Mesenchymal stem cell (in vitro differentiated cells and primary cell): ENCODE data around the gene PNN.
"Not testable (repeated sequence)": the region's sequence is repeated elsewhere in the genome, so short reads cannot be mapped to it uniquely, and the experiment has no call there.

Experiments used
- DNase-seq: peaks from one replicate; pipeline ENCODE4 v3.0.0-alpha.2; 2013
- H2AFZ ChIP-seq: one replicate; pipeline ENCODE4 v1.6.1; 2013; ENCODE audit warnings: low read depth, mild to moderate bottlenecking, control low read depth, inconsistent platforms, low read length, moderate library complexity
- H2AK5ac ChIP-seq: 2 replicates; pipeline ENCODE4 v1.6.1; 2013; ENCODE audit warnings: low read length, moderate library complexity, mild to moderate bottlenecking, inconsistent platforms; ENCODE audit not compliant: severe bottlenecking
- H2BK120ac ChIP-seq: one replicate; pipeline ENCODE4 v1.6.1; 2013; ENCODE audit warnings: low read depth, mild to moderate bottlenecking, inconsistent platforms, low read length, moderate library complexity
- H2BK12ac ChIP-seq, 2 experiments: one replicate each; pipeline ENCODE4 v1.6.1; 2013; ENCODE audit warnings: inconsistent platforms in 2 of 2, low read length in 2 of 2, mild to moderate bottlenecking in 2 of 2, moderate library complexity in 2 of 2, control low read depth in 1 of 2
- H2BK15ac ChIP-seq: one replicate; pipeline ENCODE4 v1.6.1; 2013; ENCODE audit warnings: mild to moderate bottlenecking, low read depth, inconsistent platforms; ENCODE audit not compliant: poor library complexity, severe bottlenecking
- H2BK5ac ChIP-seq: 2 replicates; pipeline ENCODE4 v1.6.1; 2013; ENCODE audit warnings: low read depth, mild to moderate bottlenecking, low read length, control low read depth, inconsistent platforms; ENCODE audit not compliant: poor library complexity, severe bottlenecking
- H3K14ac ChIP-seq, 2 experiments: one replicate each; pipeline ENCODE4 v1.6.1; 2013; ENCODE audit warnings: inconsistent platforms in 2 of 2, low read length in 2 of 2, control low read depth in 1 of 2, mild to moderate bottlenecking in 1 of 2, moderate library complexity in 1 of 2
- H3K18ac ChIP-seq, 2 experiments: one replicate each; pipeline ENCODE4 v1.6.1; 2013; ENCODE audit warnings: inconsistent platforms in 2 of 2, low read length in 2 of 2, control low read depth in 1 of 2, low read depth in 1 of 2, mild to moderate bottlenecking in 1 of 2
- H3K23ac ChIP-seq, 2 experiments: one replicate each; pipeline ENCODE4 v1.6.1; 2013; ENCODE audit warnings: inconsistent platforms in 2 of 2, low read length in 2 of 2, mild to moderate bottlenecking in 2 of 2, moderate library complexity in 2 of 2, control low read depth in 1 of 2
- H3K27ac ChIP-seq: 2 replicates; pipeline ENCODE4 v1.5.1; 2013; ENCODE audit warnings: mild to moderate bottlenecking, moderate library complexity, low read length, control low read depth, inconsistent platforms; ENCODE audit not compliant: poor library complexity, severe bottlenecking
- H3K27me3 ChIP-seq, 2 experiments: 2 replicates each; pipeline versions ENCODE4 v1.6.1 to v1.7.0; 2013; ENCODE audit warnings: low read length in 2 of 2, mild to moderate bottlenecking in 2 of 2, moderate library complexity in 2 of 2, control low read depth in 1 of 2, inconsistent platforms in 1 of 2; ENCODE audit not compliant: control insufficient read depth in 1 of 2, insufficient read depth in 1 of 2
- H3K36me3 ChIP-seq, 2 experiments: 2 replicates each; pipeline versions ENCODE4 v1.6.1 to v1.7.0; 2013; ENCODE audit warnings: low read length in 2 of 2, control low read depth in 1 of 2, inconsistent platforms in 1 of 2, low read depth in 1 of 2, mild to moderate bottlenecking in 1 of 2; ENCODE audit not compliant: insufficient read depth in 2 of 2, control insufficient read depth in 1 of 2
- H3K4ac ChIP-seq, 2 experiments: one replicate each; pipeline ENCODE4 v1.6.1; 2013; ENCODE audit warnings: inconsistent platforms in 2 of 2, low read length in 2 of 2, mild to moderate bottlenecking in 2 of 2, moderate library complexity in 2 of 2, control low read depth in 1 of 2, low read depth in 1 of 2
- H3K4me1 ChIP-seq: 2 replicates; pipeline ENCODE4 v1.6.1; 2013; ENCODE audit warnings: low read depth, low read length, control low read depth; ENCODE audit not compliant: control insufficient read depth, insufficient read depth
- H3K4me2 ChIP-seq: 2 replicates; pipeline ENCODE4 v1.6.1; 2013; ENCODE audit warnings: low read length, mild to moderate bottlenecking, inconsistent platforms; ENCODE audit not compliant: poor library complexity, severe bottlenecking
- H3K4me3 ChIP-seq, 2 experiments: 2 replicates each; pipeline versions ENCODE4 v1.5.1 to v1.7.0; 2013; ENCODE audit warnings: low read length in 2 of 2, mild to moderate bottlenecking in 2 of 2, control low read depth in 1 of 2, low read depth in 1 of 2; ENCODE audit not compliant: insufficient read depth in 1 of 2
- H3K79me1 ChIP-seq: replicated peaks from 2 replicates; pipeline ENCODE4 v1.6.1; 2013; ENCODE audit warnings: mild to moderate bottlenecking, control low read depth, low read length, inconsistent platforms; ENCODE audit not compliant: poor library complexity, severe bottlenecking
- H3K9ac ChIP-seq: 2 replicates; pipeline ENCODE4 v1.7.0; 2013; ENCODE audit warnings: mild to moderate bottlenecking, low read length, moderate library complexity
- H3K9me3 ChIP-seq: 2 replicates; pipeline ENCODE4 v1.7.0; 2013; ENCODE audit warnings: mild to moderate bottlenecking, low read length; ENCODE audit not compliant: control insufficient read depth
- H4K8ac ChIP-seq: one replicate; pipeline ENCODE4 v1.6.1; 2013; ENCODE audit warnings: inconsistent platforms, mild to moderate bottlenecking, low read length, moderate library complexity
- H4K91ac ChIP-seq: one replicate; pipeline ENCODE4 v1.6.1; 2013; ENCODE audit warnings: mild to moderate bottlenecking, low read length, inconsistent platforms
- WGBS: methylation state at CpG from one replicate; pipeline ENCODE4 v1.1.7; 2013; ENCODE audit warnings: mixed read lengths; 5-methylcytosine and 5-hydroxymethylcytosine counted together

The PNN gene

GRCh38 chr14:39229601-39230110 lies 54.6 kb downstream of the PNN start:
- Histone ChIP-seq H3K36me3 (no peaks in the 10 kb centered on the region), H3K27ac (no peak overlapping the region), H4K91ac (no peak overlapping the region), H3K79me1 (no peaks in the 10 kb centered on the region), H3K27me3 (no peaks in the 10 kb centered on the region), H2AFZ (no peak overlapping the region), H3K4ac (no peak overlapping the region), H3K23ac (no peak overlapping the region), H3K4me2 (no peak overlapping the region), H3K18ac (no peak overlapping the region), H2AK5ac (no peak overlapping the region), H2BK120ac (no peak overlapping the region), H3K4me3 (no peak overlapping the region), H4K8ac (no peak overlapping the region), H2BK12ac (no peak overlapping the region), H2BK5ac (no peak overlapping the region), H3K4me1 (no peaks in the 10 kb centered on the region), H3K9me3 (no peaks in the 10 kb centered on the region), H3K14ac (no peak overlapping the region), H3K9ac (no peak overlapping the region), H2BK15ac (no peak overlapping the region)
- WGBS = 82% methylated on average over 2 of the region's 3 CpGs
- DNase-seq = no peak

DNA sequence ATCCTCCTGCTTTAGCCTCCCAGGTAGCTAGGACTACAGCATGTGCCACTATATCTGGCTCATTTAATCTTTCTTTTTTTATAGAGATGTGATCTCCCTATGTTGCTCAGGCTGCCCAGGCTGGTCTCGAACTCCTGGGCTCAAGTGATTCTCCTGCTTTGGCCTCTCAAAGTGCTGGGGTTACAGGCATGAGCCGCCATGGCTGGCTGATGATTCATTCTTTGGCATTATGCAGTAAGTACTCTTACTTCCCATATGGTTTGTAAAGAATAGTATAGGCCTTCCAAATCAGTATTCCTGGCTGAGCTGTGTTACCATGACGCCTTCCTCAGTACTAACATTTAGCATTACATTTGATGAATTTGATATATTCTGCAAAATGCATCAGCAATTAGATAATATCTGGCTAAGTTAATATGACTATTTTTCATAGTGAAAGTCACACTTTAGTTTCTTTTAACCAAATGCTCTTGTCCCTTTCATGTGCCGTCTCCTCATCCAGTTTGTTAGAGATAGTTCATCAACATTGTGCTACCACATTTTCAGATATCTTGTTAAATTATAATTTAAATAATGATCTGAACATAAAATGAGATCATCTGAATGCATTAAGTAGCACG lies 55.5 kb downstream of the PNN start:
- Histone ChIP-seq H2BK120ac (no peak overlapping the region), H2AFZ (no peak overlapping the region), H3K4me2 (no peak overlapping the region), H3K9me3 (no peaks in the 10 kb centered on the region), H3K27me3 (no peaks in the 10 kb centered on the region), H2BK15ac (no peak overlapping the region), H3K9ac (no peak overlapping the region), H3K4me3 (no peak overlapping the region), H3K14ac (no peak overlapping the region), H3K36me3 (no peaks in the 10 kb centered on the region), H4K91ac (no peak overlapping the region), H3K4me1 (peaks cover 1% of the 10 kb centered on the region), H3K79me1 (peaks cover 2% of the 10 kb centered on the region), H2BK5ac (no peak overlapping the region), H2BK12ac (no peak overlapping the region), H2AK5ac (no peak overlapping the region), H3K27ac (no peak overlapping the region), H3K4ac (no peak overlapping the region), H3K18ac (peak overlapping the region in 1 of 2 experiments; percentile 40), H3K23ac (no peak overlapping the region), H4K8ac (no peak overlapping the region)
- 94% methylated on average over 2 of the region's 5 CpGs for whole genome bisulfite sequencing
- DNase-seq = peak; percentile 20

DNA sequence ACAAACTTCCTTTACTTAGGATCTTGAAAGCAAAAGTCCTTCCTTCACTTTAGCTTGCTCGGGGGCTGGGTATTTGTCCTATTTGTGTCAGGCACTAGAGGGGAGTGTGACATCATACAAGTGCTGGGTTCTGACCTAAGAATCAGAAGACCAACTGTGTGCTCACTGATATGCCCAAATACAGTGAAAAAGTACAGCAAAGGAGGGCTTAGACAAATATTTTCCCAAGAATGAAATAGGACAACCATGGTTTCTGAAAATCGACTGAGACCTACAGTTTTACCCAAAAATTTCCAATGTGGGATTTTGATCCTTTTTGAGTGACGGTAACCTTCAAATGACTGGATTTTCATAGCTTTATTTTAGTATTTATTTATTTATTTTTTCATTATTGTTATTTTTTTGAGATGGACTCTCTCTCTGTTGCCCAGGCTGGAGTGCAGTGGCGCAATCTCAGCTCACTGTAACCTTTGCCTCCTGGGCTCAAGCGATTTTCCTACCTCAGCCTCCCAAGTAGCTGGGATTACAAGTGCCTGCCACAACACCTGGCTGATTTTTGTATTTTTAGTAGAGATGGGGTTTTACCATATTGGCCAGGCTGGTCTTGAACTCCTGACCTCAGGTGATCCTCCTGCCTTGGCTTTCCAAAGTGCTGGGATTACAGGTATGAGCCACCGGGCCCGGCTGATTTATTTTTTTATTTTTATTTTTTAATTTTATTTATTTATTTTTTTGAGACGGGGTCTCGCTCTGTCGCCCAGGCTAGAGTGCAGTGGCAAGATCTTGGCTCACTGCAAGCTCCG lies 56.9 kb downstream of the PNN start:
- H3K18ac ChIP-seq = peak overlapping the region in 1 of 2 experiments; percentile 8
- 84% methylated on average over 6 of the region's 11 CpGs for WGBS
- not testable (repeated sequence) for H4K8ac ChIP-seq, H2BK120ac ChIP-seq, H3K27ac ChIP-seq, H3K36me3 ChIP-seq, H2BK5ac ChIP-seq, H3K9me3 ChIP-seq, H2BK15ac ChIP-seq, H3K23ac ChIP-seq, H3K4me2 ChIP-seq, H3K4ac ChIP-seq, H2AFZ ChIP-seq, H2AK5ac ChIP-seq, H3K9ac ChIP-seq, H3K4me3 ChIP-seq, H3K27me3 ChIP-seq, H3K4me1 ChIP-seq, H3K79me1 ChIP-seq, H3K14ac ChIP-seq, H4K91ac ChIP-seq, H2BK12ac ChIP-seq
- peak; percentile 72 for DNase-seq
